ENCODE measurements around the gene ARAP2. TPM values are rescaled to one million over a fixed set of nuclear protein-coding genes. Genes with fewer than 3 reads are reported as not detected.

ARAP2 gene
- total and polyA plus RNA-seq, 11 donors, result 0.38 to 17.0 (median 3.4) TPM

DNA sequence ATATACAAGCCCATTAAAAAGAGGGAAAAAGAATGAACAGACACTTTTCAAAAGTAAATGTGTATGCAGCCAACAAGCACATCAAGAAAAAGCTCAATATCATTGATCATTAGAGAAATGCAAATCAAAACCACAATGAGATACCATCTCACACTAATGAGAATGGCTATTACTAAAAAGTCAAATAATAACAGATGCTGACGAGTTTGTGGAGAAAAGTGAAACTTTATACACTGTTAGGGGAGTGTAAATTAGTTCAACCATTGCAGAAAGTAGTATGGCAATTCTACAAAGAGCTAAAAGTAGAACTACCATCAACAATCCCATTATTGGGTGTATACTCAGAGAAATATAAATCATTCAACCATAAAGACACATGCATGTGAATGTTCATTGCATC is 203.0 kb downstream of the ARAP2 start:
- Histone ChIP-seq H3K36me3 (no peaks in the 10 kb centered on the region), H3K27ac (no peak overlapping the region), H3K27me3 (no peaks in the 10 kb centered on the region), H3K9me3 (no peaks in the 10 kb centered on the region), H3K4me1 (no peaks in the 10 kb centered on the region), H3K4me3 (no peak overlapping the region)
- no peak for ATAC-seq
- TF ChIP-seq POLR2A (IDR thresholded peaks at IDR 0.05), result no peak
- TF ChIP-seq, protein P1, sequence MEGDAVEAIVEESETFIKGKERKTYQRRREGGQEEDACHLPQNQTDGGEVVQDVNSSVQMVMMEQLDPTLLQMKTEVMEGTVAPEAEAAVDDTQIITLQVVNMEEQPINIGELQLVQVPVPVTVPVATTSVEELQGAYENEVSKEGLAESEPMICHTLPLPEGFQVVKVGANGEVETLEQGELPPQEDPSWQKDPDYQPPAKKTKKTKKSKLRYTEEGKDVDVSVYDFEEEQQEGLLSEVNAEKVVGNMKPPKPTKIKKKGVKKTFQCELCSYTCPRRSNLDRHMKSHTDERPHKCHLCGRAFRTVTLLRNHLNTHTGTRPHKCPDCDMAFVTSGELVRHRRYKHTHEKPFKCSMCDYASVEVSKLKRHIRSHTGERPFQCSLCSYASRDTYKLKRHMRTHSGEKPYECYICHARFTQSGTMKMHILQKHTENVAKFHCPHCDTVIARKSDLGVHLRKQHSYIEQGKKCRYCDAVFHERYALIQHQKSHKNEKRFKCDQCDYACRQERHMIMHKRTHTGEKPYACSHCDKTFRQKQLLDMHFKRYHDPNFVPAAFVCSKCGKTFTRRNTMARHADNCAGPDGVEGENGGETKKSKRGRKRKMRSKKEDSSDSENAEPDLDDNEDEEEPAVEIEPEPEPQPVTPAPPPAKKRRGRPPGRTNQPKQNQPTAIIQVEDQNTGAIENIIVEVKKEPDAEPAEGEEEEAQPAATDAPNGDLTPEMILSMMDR (IDR thresholded peaks at IDR 0.05), result no peak
- no peak for DNase-seq
- intact Hi-C loops (cut with DNase I), result no loop called here
- WGBS, 4 donors, result 22 to 44% (median 25%) methylated on average over 1 of the region's 1 CpG

DNA sequence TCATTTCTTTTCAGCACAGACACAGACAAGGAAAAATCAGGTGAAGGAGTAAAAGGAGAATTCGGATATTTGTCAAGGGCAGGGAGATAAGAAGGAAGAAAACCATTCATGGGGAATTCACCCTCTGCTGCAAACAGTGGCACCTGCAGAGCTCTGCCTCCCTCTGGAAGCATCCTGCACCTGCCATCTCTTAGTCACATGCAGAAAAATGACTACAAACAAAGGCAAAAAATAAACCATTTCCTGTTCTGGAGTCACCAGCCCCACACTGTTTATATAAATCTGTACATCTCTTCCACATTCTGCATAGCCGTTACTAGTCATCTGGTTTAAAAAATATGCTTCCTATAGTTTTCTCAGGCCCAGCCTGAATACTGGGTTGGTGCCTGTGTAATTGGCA is 205.3 kb downstream of the ARAP2 start:
- no peak for TF ChIP-seq POLR2A (IDR thresholded peaks at IDR 0.05)
- TF ChIP-seq, protein P1 (IDR thresholded peaks at IDR 0.05), result no peak
- H3K27ac ChIP-seq, result no peak overlapping the region

DNA sequence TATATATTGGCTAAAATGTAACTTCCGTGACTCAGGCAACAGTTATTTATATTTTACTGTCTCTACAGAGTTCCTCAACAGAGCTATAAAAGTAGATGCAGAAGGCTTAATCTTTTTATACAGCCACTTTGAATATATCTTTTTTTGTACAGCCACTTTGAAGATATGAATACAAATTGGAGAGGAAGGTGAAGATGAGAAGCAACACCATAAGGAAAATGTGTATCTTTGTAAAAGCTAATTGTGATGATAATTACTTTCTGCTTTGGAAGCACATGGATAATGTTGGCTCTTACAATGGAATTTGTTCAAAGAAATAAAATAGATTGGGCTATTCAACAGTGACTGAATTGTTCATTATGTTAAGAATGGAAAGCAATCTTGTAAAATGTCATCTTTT is 205.8 kb downstream of the ARAP2 start:
- Histone ChIP-seq H3K4me3 (no peak overlapping the region), H3K27me3 (no peaks in the 10 kb centered on the region), H3K9me3 (no peaks in the 10 kb centered on the region), H3K36me3 (no peaks in the 10 kb centered on the region), H3K4me1 (no peaks in the 10 kb centered on the region), H3K27ac (no peak overlapping the region)
- intact Hi-C loops (cut with DNase I), result no loop called here
- ATAC-seq (no peak), DNase-seq (no peak)
- 77 to 84% (median 82%) methylated on average over 1 of the region's 1 CpG for WGBS, 4 donors
- no peak for TF ChIP-seq POLR2A (IDR thresholded peaks at IDR 0.05)
- TF ChIP-seq, protein P1 (IDR thresholded peaks at IDR 0.05), result no peak

More for the DNA sequence above, 205.3 kb downstream of the ARAP2 start:
- no peaks in the 10 kb centered on the region for H3K4me1 ChIP-seq
- H3K4me3 ChIP-seq, result no peak overlapping the region
- H3K9me3 ChIP-seq, result no peaks in the 10 kb centered on the region
- H3K27me3 ChIP-seq, result no peaks in the 10 kb centered on the region
- no peaks in the 10 kb centered on the region for H3K36me3 ChIP-seq
- 50 to 65% (median 60%) methylated on average over 2 of the region's 2 CpGs for WGBS, 4 donors
- intact Hi-C loops (cut with DNase I), result no loop called here
- ATAC-seq, result no peak
- DNase-seq, result no peak

DNA sequence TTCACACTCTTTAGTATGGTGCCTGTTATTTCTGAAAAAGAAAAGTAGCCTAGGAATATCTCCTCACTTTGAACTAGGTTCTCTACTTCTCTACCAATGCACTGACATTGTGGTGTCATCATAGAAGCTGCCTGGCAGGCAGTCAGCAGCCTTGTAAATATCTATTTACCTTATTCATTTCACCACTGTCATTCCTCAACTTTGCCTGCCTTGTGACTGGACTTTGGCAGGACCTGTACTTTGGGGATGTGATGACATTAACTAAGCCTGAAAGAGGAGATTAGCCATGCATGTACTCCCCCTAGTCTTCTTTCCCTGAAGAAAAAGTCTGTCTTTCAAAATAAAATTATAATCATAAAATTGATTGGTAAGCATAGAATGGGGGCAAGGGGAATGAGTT is 207.2 kb downstream of the ARAP2 start:
- Histone ChIP-seq H3K4me1 (no peaks in the 10 kb centered on the region), H3K4me3 (no peak overlapping the region), H3K9me3 (peaks cover 0 to 5% (median 0%) of the 10 kb centered on the region in 12 donors), H3K27ac (no peak overlapping the region), H3K27me3 (no peaks in the 10 kb centered on the region), H3K36me3 (no peaks in the 10 kb centered on the region)
- DNase-seq (no peak), ATAC-seq (no peak)
- intact Hi-C loops (cut with DNase I), result no loop called here
- TF ChIP-seq POLR2A (IDR thresholded peaks at IDR 0.05), result no peak
- TF ChIP-seq, protein P1 (IDR thresholded peaks at IDR 0.05), result no peak
